ENCODE measurements around the gene RASGRF1. TPM values are rescaled to one million over a fixed set of nuclear protein-coding genes. Genes with fewer than 3 reads are reported as not detected.

RASGRF1 gene
- total RNA-seq, 1 donor from 2014 or later: under 0.01 TPM

DNA sequence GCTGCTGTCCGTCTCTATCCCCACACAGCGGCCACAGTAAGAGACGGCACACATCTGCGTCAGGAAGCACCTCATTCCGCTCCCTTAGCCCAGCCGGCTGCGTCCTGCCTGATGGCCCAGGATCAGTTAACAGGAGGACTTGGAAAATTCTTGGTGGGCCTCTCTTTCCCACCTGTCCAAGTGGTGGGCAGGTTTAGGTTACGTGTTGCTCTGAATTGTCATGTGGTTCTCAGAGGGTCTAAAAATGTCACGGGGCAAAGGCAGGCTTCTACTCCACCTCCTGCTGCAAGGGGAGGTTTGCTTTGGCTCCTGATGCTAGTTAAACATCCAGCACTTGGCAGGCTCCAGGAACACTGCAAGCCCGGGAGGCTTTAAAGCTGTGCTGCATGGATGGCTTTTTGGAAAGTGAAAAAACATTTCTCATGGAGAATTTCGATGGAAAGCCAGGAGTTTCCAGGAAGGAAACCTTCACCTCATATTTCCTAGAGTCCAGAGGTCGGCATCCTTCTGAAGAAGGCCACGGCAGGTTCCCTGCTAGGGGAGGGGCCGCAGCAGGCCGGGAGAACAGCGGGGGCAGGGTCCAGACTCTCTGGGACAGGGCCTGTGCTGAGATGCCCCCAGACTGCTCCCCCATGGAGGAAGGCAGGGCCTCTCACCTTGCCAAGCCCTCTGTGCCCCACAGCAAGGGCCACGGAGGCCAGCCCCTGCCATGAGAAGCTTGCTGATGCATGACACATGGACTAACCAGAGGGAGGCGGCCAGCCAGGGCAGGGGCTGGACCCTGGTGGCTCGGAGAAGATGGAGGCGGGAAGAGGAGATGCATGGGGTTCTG lies 156.5 kb downstream of the RASGRF1 start:
- Histone ChIP-seq H3K4me3 (ENCODE audit: low read depth, low read length) (no peak overlapping the region), H3K36me3 (ENCODE audit: control insufficient read depth, insufficient read depth, low read length) (peaks cover 12% of the 10 kb centered on the region), H3K27me3 (ENCODE audit: control insufficient read depth, insufficient read depth, low read length) (no peaks in the 10 kb centered on the region)
- DNase-seq (ENCODE audit: low read depth) (no peak), FAIRE-seq (no peak)
- TF ChIP-seq, protein P1, sequence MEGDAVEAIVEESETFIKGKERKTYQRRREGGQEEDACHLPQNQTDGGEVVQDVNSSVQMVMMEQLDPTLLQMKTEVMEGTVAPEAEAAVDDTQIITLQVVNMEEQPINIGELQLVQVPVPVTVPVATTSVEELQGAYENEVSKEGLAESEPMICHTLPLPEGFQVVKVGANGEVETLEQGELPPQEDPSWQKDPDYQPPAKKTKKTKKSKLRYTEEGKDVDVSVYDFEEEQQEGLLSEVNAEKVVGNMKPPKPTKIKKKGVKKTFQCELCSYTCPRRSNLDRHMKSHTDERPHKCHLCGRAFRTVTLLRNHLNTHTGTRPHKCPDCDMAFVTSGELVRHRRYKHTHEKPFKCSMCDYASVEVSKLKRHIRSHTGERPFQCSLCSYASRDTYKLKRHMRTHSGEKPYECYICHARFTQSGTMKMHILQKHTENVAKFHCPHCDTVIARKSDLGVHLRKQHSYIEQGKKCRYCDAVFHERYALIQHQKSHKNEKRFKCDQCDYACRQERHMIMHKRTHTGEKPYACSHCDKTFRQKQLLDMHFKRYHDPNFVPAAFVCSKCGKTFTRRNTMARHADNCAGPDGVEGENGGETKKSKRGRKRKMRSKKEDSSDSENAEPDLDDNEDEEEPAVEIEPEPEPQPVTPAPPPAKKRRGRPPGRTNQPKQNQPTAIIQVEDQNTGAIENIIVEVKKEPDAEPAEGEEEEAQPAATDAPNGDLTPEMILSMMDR (IDR thresholded peaks at IDR 0.05; ENCODE audit: insufficient read depth, low read length, severe bottlenecking): no peak

DNA sequence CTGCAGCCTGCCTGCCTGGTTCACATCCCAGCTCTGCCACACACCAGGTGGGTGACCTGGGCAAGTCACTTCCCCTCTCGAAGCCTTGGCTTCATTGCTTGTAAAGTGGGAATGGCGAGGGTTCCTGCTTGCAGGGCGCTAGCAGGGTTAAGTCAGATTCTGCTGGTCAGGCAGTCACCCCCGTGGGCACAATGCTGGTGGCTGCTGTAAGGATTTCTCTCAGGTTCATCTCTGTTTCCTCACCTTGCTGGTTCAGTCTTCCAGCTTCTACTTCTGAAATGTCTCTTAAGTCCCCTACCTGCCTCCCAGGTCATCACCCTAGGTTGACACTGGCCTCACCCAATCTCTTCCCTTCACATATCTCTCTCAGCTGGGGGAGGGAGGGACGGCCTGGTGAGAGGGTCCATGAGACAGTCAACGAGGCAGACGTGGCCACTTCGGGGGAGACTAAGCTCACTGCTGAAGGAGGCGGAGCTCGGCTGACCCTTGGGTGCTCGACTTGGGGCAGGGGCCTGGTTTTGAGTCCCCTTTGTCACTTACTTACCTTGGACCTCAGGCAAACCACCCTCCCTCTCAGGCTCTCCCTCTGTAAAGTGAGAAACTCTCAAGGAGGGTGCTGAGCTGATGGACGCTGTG lies 157.3 kb downstream of the RASGRF1 start:
- TF ChIP-seq, protein P1 (IDR thresholded peaks at IDR 0.05; ENCODE audit: insufficient read depth, low read length, severe bottlenecking): no peak
- no peak for DNase-seq (ENCODE audit: low read depth)
- Histone ChIP-seq H3K27me3 (ENCODE audit: control insufficient read depth, insufficient read depth, low read length) (no peaks in the 10 kb centered on the region), H3K4me3 (ENCODE audit: low read depth, low read length) (no peak overlapping the region), H3K36me3 (ENCODE audit: control insufficient read depth, insufficient read depth, low read length) (peaks cover 12% of the 10 kb centered on the region)
- FAIRE-seq: no peak

DNA sequence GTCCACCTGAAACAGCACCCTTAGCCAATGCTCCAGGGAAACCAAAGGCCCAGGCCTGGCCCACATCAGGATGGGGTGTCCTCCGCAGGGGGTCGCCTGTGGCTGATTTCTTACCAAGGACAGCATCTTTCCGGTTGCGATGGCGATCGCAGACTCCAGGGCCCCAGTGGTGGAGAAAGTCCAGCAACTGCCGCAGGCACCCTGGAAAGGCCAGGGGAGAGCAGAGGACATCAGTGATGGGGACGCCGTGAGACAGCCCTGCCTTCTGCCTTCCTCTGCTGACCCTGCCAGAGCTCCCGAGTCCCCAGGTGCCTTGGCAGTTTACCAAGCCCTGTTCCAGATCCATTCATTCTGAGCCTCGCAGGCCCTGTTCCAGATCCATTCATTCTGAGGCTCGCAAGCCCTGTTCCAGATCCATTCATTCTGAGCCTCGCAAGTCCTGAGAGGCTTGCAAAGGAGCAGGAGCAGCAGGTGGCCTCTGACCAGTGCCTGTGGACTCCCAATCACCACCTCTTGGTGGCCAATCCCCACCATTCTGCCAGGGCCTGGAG lies 158.2 kb downstream of the RASGRF1 start:
- no peaks in the 10 kb centered on the region for H3K27me3 ChIP-seq (ENCODE audit: control insufficient read depth, insufficient read depth, low read length)
- no peak overlapping the region for H3K4me3 ChIP-seq (ENCODE audit: low read depth, low read length)
- TF ChIP-seq, protein P1 (IDR thresholded peaks at IDR 0.05; ENCODE audit: insufficient read depth, low read length, severe bottlenecking): no peak
- no peak for DNase-seq (ENCODE audit: low read depth)
- peaks cover 15% of the 10 kb centered on the region for H3K36me3 ChIP-seq (ENCODE audit: control insufficient read depth, insufficient read depth, low read length)
- FAIRE-seq: no peak

DNA sequence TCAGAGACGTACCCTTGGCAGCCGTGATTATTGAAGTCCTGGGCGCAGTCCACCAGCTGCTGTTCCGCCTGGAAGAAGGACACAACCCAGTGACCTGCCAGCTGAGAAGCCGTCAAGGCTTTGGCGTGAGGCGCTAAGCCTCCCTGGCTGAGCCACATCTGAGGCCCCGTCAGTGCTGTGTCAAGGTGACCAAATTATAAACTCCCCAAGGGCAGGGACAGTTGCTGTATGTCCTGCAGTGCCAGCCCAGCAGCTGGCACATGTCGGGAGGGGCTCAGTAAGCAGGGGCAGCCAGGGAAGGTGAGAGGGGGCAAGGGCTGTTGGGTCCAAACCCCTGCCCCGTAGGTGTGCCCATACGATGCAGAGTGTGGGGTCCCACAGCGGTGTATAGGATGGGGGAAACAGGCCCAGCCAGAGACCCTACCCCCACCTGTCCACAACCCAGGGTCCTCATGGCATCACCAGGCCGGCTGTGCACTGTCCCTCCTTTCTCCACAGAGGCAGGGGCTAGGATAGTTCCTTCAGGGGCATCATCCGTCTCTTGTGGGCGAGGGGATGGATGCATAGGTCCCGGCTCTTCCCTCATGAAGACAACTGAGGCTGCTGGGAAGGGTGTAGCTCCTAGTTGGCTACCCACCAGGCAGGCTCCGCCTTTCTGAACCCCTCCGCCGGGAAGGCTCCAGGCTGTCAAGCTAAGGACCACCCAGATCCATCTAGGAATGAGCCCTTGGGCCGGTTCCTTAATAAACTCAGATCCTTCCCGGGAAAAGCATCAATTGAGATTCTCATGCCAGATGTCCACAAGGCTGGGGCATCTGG lies 158.9 kb downstream of the RASGRF1 start:
- H3K27me3 ChIP-seq (ENCODE audit: control insufficient read depth, insufficient read depth, low read length): no peaks in the 10 kb centered on the region
- H3K36me3 ChIP-seq (ENCODE audit: control insufficient read depth, insufficient read depth, low read length): peaks cover 13% of the 10 kb centered on the region
- TF ChIP-seq, protein P1 (IDR thresholded peaks at IDR 0.05; ENCODE audit: insufficient read depth, low read length, severe bottlenecking): no peak
- no peak overlapping the region for H3K4me3 ChIP-seq (ENCODE audit: low read depth, low read length)
- no peak for FAIRE-seq
- DNase-seq (ENCODE audit: low read depth): no peak

DNA sequence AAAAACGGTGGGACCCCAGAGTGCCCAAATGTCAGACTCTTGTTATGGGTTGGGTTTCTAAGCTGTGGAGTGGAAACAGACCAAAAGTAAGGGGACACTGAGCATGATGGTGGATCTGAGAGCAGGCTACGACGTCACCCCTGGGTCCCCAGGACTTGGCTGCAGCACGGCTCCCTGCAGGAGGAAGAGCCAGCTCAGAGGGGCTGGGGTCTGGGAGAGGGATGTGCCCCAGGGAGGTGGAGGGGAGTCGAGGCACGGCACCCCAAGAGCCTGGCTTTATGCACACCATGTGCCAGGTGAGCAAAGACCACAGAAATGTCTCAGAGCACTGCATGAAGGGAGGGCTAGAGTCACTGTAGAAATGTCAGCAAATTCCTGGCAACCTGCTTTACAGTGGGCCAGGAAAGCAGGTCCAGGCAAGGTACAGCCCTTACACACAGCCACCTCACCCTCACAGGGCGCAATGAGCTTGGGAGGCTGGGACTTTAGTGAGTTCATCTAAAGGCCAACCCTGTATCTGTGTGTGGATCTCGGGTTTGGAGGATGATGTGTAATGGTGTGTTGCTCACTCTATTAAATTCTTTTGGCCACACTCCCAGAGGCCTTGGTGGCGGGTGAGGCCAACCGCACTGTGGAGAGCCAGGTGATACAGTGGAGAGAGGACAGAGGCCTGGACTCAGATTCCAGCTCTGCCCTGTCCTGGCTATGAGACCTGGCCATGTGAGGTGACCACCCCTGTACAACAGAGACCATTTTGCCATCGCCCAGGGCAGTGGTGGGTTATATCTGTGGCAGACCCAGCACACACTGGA lies 159.8 kb downstream of the RASGRF1 start:
- peak; percentile 100 for FAIRE-seq
- Histone ChIP-seq H3K36me3 (ENCODE audit: control insufficient read depth, insufficient read depth, low read length) (peaks cover 16% of the 10 kb centered on the region), H3K4me3 (ENCODE audit: low read depth, low read length) (no peak overlapping the region), H3K27me3 (ENCODE audit: control insufficient read depth, insufficient read depth, low read length) (no peaks in the 10 kb centered on the region)
- TF ChIP-seq, protein P1 (IDR thresholded peaks at IDR 0.05; ENCODE audit: insufficient read depth, low read length, severe bottlenecking): no peak
- peak; percentile 99 for DNase-seq (ENCODE audit: low read depth)

Measured in bronchial epithelial cell (primary cell).